Measurements from ENCODE around the gene ITPR2. TPM values are rescaled to one million over a fixed set of nuclear protein-coding genes. Genes with fewer than 3 reads are reported as not detected.

Gene ITPR2
- total RNA-seq, 2 experiments from 2014 or later = 23.7 to 25.0 TPM

- Mint-ChIP-seq H3K9me3 (no peaks in the 10 kb centered on the region), H3K4me1 (ENCODE audit: low read depth) (no peaks in the 10 kb centered on the region), H3K36me3 (peaks cover 18% of the 10 kb centered on the region), H3K4me3 (no peak overlapping the region), H3K27ac (no peak overlapping the region), H3K27me3 (no peaks in the 10 kb centered on the region)
- CTCF ChIA-PET = no interaction called here
- no peak for DNase-seq
- POLR2A ChIA-PET = no interaction called here
- intact Hi-C loops (cut with micrococcal nuclease) = no loop called here
Measured at GRCh38 chr12:26537651-26538050, 295.3 kb downstream of the ITPR2 start.

DNA sequence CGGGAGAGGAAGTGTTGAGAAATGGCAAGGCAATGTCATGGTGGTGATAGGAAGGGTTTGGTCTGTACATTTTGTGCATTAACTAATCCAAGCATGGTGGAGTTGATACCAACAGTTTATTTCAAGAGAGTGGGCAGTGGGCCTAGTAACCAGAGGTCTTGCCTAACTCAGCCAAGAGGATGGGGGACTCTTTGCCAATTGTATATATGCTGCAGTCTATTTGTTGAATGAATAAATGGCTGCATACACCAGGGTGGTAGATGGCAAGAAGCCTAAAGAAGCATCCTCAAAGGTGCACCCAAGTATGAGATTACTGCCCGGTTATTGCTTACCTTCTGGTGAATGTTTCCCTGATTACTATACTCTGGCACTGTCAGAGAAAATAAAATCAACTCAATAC lies 295.9 kb downstream of the ITPR2 start:
- Mint-ChIP-seq H3K27me3 (no peaks in the 10 kb centered on the region), H3K27ac (no peak overlapping the region), H3K9me3 (no peaks in the 10 kb centered on the region), H3K36me3 (peaks cover 18% of the 10 kb centered on the region), H3K4me1 (ENCODE audit: low read depth) (no peaks in the 10 kb centered on the region), H3K4me3 (no peak overlapping the region)
- no peak for DNase-seq
- ChIA-PET POLR2A (no interaction called here), CTCF (no interaction called here)
- intact Hi-C loops (cut with micrococcal nuclease) = no loop called here

- no peak overlapping the region for H3K27ac Mint-ChIP-seq
- H3K36me3 Mint-ChIP-seq = peaks cover 19% of the 10 kb centered on the region
- DNase-seq = no peak
- H3K4me1 Mint-ChIP-seq (ENCODE audit: low read depth) = no peaks in the 10 kb centered on the region
- ChIA-PET CTCF (no interaction called here), POLR2A (no interaction called here)
- intact Hi-C loops (cut with micrococcal nuclease) = no loop called here
- H3K4me3 Mint-ChIP-seq = no peak overlapping the region
- H3K9me3 Mint-ChIP-seq = no peaks in the 10 kb centered on the region
- no peaks in the 10 kb centered on the region for H3K27me3 Mint-ChIP-seq
Measured at GRCh38 chr12:26535826-26536225, 297.2 kb downstream of the ITPR2 start.

DNA sequence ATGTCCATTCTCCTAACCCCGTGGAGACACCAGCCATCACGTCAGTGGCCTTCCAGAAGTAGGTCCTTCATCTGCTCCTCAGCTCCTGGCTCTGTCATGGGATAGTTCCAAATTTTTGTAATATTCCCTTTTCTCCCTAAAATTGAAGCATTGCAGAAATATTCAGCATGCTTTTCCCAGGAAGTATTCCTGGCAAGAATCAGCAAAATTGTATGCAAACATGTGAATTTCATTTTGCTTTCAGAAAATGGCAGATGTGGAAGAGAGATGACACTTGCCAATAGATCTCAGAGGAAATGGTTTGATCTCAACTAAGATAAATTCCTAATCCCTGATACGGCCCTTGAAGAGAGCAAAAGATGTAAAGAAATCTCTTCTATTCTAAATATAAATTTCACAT lies 298.9 kb downstream of the ITPR2 start:
- Mint-ChIP-seq H3K27ac (no peak overlapping the region), H3K4me3 (no peak overlapping the region), H3K4me1 (ENCODE audit: low read depth) (no peaks in the 10 kb centered on the region), H3K27me3 (no peaks in the 10 kb centered on the region), H3K9me3 (peaks cover 2% of the 10 kb centered on the region), H3K36me3 (peaks cover 28% of the 10 kb centered on the region)
- intact Hi-C loops (cut with micrococcal nuclease) = no loop called here
- DNase-seq = no peak
- CTCF ChIA-PET = no interaction called here
- POLR2A ChIA-PET = no interaction called here

DNA sequence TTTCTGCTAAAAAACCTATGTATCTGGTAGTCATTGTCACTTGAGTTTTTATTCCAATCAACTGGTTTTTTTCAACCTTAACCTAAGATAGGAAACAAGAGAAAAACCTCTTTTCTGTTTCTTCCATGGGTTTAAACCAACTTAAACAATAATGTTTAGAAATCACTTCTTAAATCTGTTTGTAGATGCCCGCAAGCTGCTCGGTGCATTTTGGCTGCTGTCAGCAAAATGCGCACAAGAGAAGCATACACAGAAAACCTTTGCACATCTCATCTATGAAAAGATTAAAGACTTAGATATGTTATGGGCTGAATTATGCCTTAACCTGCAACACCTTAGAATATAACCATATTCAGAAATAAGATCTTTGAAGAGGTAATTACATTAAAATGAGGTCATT lies 299.8 kb downstream of the ITPR2 start:
- peaks cover 35% of the 10 kb centered on the region for H3K36me3 Mint-ChIP-seq
- H3K27me3 Mint-ChIP-seq = no peaks in the 10 kb centered on the region
- ChIA-PET POLR2A (no interaction called here), CTCF (interaction anchor here (0.9 kb wide), 1 partner anchor 10 kb away, joined by 3 read pairs; no protein-coding TSS in a partner anchor)
- no peak overlapping the region for H3K27ac Mint-ChIP-seq
- peaks cover 9% of the 10 kb centered on the region for H3K9me3 Mint-ChIP-seq
- DNase-seq = no peak
- no peak overlapping the region for H3K4me3 Mint-ChIP-seq
- intact Hi-C loops (cut with micrococcal nuclease) = no loop called here
- no peaks in the 10 kb centered on the region for H3K4me1 Mint-ChIP-seq (ENCODE audit: low read depth)

DNA sequence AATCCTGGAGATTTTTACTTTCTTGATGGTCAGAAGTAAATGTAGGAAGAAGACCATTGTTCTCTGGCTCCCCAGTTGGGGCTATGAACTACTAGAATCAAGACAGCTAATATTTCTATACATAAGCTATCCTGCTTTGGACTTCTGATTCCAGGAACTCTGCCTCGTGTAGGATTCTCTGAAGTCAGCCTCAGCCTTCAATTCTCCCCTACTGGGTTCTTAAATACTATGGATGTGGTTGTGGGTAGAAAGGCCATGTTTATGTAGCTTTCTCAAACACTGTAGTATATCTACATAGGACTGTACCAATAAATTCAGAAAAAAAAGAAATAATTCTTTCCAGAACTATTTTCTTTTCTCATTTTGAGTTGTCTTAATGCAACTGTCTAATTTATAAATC lies 302.5 kb downstream of the ITPR2 start:
- intact Hi-C loops (cut with micrococcal nuclease) = no loop called here
- no peak overlapping the region for H3K27ac Mint-ChIP-seq
- peaks cover 22% of the 10 kb centered on the region for H3K9me3 Mint-ChIP-seq
- ChIA-PET CTCF (no interaction called here), POLR2A (no interaction called here)
- H3K36me3 Mint-ChIP-seq = peaks cover 44% of the 10 kb centered on the region
- no peak overlapping the region for H3K4me3 Mint-ChIP-seq
- H3K4me1 Mint-ChIP-seq (ENCODE audit: low read depth) = no peaks in the 10 kb centered on the region
- H3K27me3 Mint-ChIP-seq = no peaks in the 10 kb centered on the region
- DNase-seq = no peak

GRCh38 chr12:26528943-26529342 lies 304.1 kb downstream of the ITPR2 start:
- ChIA-PET CTCF (no interaction called here), POLR2A (no interaction called here)
- Mint-ChIP-seq H3K4me1 (ENCODE audit: low read depth) (no peaks in the 10 kb centered on the region), H3K27ac (no peak overlapping the region), H3K9me3 (peaks cover 28% of the 10 kb centered on the region), H3K36me3 (peaks cover 41% of the 10 kb centered on the region), H3K27me3 (no peaks in the 10 kb centered on the region), H3K4me3 (no peak overlapping the region)
- intact Hi-C loops (cut with micrococcal nuclease) = loop anchor here (10.0 kb wide), 1 partner anchor 94 kb away; no protein-coding TSS in a partner anchor
- DNase-seq = no peak

GRCh38 chr12:26527682-26528081 lies 305.3 kb downstream of the ITPR2 start:
- DNase-seq = no peak
- Mint-ChIP-seq H3K27me3 (no peaks in the 10 kb centered on the region), H3K27ac (no peak overlapping the region), H3K4me3 (no peak overlapping the region), H3K36me3 (peaks cover 41% of the 10 kb centered on the region), H3K4me1 (ENCODE audit: low read depth) (no peaks in the 10 kb centered on the region), H3K9me3 (peaks cover 28% of the 10 kb centered on the region)
- intact Hi-C loops (cut with micrococcal nuclease) = loop anchor here (10.0 kb wide), 1 partner anchor 93 kb away; no protein-coding TSS in a partner anchor
- POLR2A ChIA-PET = no interaction called here
- CTCF ChIA-PET = no interaction called here

DNA sequence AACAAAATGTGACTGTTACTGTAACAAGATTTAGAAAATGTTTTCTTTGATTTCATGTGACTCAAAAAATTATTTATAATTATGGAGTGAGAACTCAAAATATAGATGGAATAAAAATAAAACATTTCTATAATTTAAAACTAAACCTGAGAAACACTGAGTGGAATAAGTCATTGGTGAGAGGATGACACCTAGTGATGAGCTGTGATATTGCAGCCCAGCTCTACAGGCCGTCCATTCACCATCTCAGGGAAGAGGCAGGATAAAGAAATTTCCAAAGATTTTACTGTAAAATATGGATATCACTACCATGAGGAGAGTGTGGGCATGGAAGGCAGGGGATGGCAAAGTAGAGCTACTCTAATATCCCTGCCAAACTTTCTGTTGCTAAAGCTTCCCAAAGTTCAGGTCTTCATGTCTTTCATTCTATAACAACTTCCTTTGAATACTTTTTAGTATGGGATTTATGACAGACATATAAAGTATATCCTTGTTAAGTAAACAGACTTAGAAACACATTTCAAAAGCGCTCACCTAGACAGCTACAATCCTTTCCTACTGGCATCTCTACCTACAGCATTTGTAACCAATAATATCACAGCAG lies 308.0 kb downstream of the ITPR2 start:
- CTCF ChIA-PET = interaction anchor here (0.7 to 1.7 kb wide), 6 partner anchors 11 to 428 kb away, joined by 3 to 8 read pairs (median 4); no protein-coding TSS in a partner anchor
- peak; percentile 16 for DNase-seq
- Mint-ChIP-seq H3K4me1 (ENCODE audit: low read depth) (peaks cover 7% of the 10 kb centered on the region), H3K27ac (no peak overlapping the region), H3K27me3 (no peaks in the 10 kb centered on the region), H3K36me3 (peaks cover 37% of the 10 kb centered on the region), H3K4me3 (no peak overlapping the region), H3K9me3 (peaks cover 28% of the 10 kb centered on the region)
- intact Hi-C loops (cut with micrococcal nuclease) = loop anchor here (2.0 to 10.0 kb wide), 3 partner anchors 90 to 428 kb away; no protein-coding TSS in a partner anchor
- POLR2A ChIA-PET = no interaction called here

DNA sequence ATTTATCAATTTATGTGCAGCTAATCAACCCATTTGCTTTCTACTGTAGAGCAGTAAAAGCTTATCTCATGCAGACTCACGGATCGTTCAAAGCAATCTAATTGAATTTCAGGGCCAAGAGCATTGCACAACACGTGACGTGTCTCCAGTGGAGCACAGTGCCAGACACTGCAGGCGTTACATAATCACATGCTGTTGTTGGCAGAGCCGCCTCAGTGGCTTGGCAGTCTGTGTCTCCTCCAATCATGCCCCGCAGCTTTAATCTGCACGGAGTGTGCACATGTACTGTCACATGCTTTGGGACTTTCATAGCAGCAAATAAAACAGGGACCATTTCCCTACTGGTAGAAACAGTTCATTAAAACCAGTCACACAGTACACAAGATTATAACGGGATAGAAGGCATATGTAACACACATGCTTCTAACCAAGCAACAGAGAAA lies 309.3 kb downstream of the ITPR2 start:
- CTCF ChIA-PET = interaction anchor here (1.4 to 1.5 kb wide), 2 partner anchors 405 to 426 kb away, joined by 4 to 6 read pairs; no protein-coding TSS in a partner anchor
- H3K4me1 Mint-ChIP-seq (ENCODE audit: low read depth) = peaks cover 7% of the 10 kb centered on the region

DNA sequence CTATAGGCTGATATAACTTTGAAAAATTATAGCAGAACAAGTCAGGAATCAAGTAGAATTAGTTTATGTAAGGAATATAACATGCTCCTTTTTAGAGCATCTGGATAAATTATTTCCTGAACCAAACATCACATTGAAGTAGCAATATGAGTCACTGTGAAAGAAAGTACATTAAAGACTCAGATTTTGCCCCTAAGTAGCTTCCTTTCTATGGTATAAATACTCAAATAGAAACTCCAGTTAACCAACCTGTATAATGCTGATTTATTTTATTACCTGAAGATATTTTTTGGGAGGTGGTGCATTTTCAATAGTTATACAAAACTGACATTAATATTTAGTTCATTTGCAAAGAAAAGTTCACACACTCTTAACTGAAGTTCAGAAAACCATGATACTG lies 312.1 kb downstream of the ITPR2 start:
- Mint-ChIP-seq H3K36me3 (peaks cover 16% of the 10 kb centered on the region), H3K4me3 (no peak overlapping the region), H3K27ac (no peak overlapping the region), H3K4me1 (ENCODE audit: low read depth) (peaks cover 7% of the 10 kb centered on the region), H3K27me3 (no peaks in the 10 kb centered on the region), H3K9me3 (peaks cover 18% of the 10 kb centered on the region)
- ChIA-PET POLR2A (no interaction called here), CTCF (no interaction called here)
- intact Hi-C loops (cut with micrococcal nuclease) = loop anchor here (5.0 to 10.0 kb wide), 2 partner anchors 86 to 399 kb away; no protein-coding TSS in a partner anchor
- no peak for DNase-seq

More for the DNA sequence above, 309.3 kb downstream of the ITPR2 start:
- Mint-ChIP-seq H3K27me3 (no peaks in the 10 kb centered on the region), H3K4me3 (no peak overlapping the region), H3K9me3 (peaks cover 27% of the 10 kb centered on the region), H3K36me3 (peaks cover 31% of the 10 kb centered on the region), H3K27ac (no peak overlapping the region)
- intact Hi-C loops (cut with micrococcal nuclease) = loop anchor here (2.0 to 10.0 kb wide), 3 partner anchors 89 to 427 kb away; no protein-coding TSS in a partner anchor
- no peak for DNase-seq
- POLR2A ChIA-PET = no interaction called here

DNA sequence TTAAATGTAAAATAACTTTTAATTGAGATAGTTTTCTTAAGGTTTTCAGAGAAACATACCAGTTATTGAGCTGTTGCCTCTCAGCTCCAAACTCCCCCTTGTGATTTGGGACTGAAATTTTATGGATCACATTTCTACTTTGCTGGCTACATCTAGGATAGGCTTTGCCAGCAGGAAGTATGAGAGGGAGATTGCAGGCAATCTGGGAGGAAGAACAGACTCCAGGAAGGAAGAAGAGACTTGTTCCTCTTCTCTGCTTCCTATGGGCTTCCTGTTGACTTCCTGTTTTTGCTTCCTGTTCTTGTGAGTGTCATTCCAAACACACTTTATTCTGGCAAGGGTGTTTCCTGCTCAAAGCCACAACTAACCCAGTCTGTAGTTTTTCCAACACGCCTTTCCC lies 312.9 kb downstream of the ITPR2 start:
- Mint-ChIP-seq H3K27me3 (no peaks in the 10 kb centered on the region), H3K4me3 (no peak overlapping the region), H3K36me3 (peaks cover 10% of the 10 kb centered on the region), H3K4me1 (ENCODE audit: low read depth) (peaks cover 7% of the 10 kb centered on the region), H3K9me3 (peaks cover 11% of the 10 kb centered on the region), H3K27ac (no peak overlapping the region)
- DNase-seq = no peak
- POLR2A ChIA-PET = no interaction called here
- intact Hi-C loops (cut with micrococcal nuclease) = loop anchor here (5.0 to 10.0 kb wide), 2 partner anchors 85 to 398 kb away; no protein-coding TSS in a partner anchor
- CTCF ChIA-PET = no interaction called here

- Mint-ChIP-seq H3K27me3 (no peaks in the 10 kb centered on the region), H3K4me3 (no peak overlapping the region), H3K36me3 (peaks cover 10% of the 10 kb centered on the region), H3K4me1 (ENCODE audit: low read depth) (peaks cover 7% of the 10 kb centered on the region), H3K27ac (no peak overlapping the region), H3K9me3 (peaks cover 8% of the 10 kb centered on the region)
- ChIA-PET POLR2A (no interaction called here), CTCF (no interaction called here)
- no peak for DNase-seq
- intact Hi-C loops (cut with micrococcal nuclease) = no loop called here
Measured at GRCh38 chr12:26519462-26519861, 313.5 kb downstream of the ITPR2 start.
